Smooth muscle cell (in vitro differentiated cells): ENCODE measurements around the gene SENP3. TPM values are rescaled to one million over a fixed set of nuclear protein-coding genes. Genes with fewer than 3 reads are reported as not detected.

Experiments used
- DNase-seq: peaks from one replicate; lab custom pipeline; 2025; ENCODE audit not compliant: unreplicated experiment; lab: John Stamatoyannopoulos, UW
- H2AFZ ChIP-seq: fragments of 200-600 bp; sonication (generic); 2 replicates; pipeline ENCODE4 v1.6.0; 2016; ENCODE audit warnings: antibody characterized with exemption, low read depth, mild to moderate bottlenecking
- H3F3A ChIP-seq: fragments of 200-600 bp; sonication (generic); 2 replicates; pipeline ENCODE4 v1.6.0; 2017; ENCODE audit warnings: antibody characterized with exemption, low read depth
- H3K27ac ChIP-seq: fragments of 200-600 bp; sonication (generic); 2 replicates; pipeline ENCODE4 v1.5.1; 2016; ENCODE audit warnings: low read depth, mild to moderate bottlenecking
- H3K27me3 ChIP-seq: fragments of 200-600 bp; sonication (generic); 2 replicates; pipeline ENCODE4 v1.6.1; 2016; ENCODE audit warnings: low read depth, mild to moderate bottlenecking
- H3K36me3 ChIP-seq: fragments of 200-600 bp; sonication (generic); 2 replicates; pipeline ENCODE4 v1.5.1; 2016; ENCODE audit warnings: low read depth
- H3K4me1 ChIP-seq: fragments of 200-600 bp; sonication (generic); 2 replicates; pipeline ENCODE4 v1.5.1; 2016; ENCODE audit warnings: low read depth
- H3K4me2 ChIP-seq: fragments of 200-600 bp; sonication (generic); 2 replicates; pipeline ENCODE4 v1.6.0; 2016; ENCODE audit warnings: mild to moderate bottlenecking
- H3K4me3 ChIP-seq: fragments of 200-600 bp; sonication (generic); 2 replicates; pipeline ENCODE4 v1.5.1; 2016; ENCODE audit warnings: mild to moderate bottlenecking
- H3K79me2 ChIP-seq: fragments of 200-600 bp; sonication (generic); 2 replicates; pipeline ENCODE4 v1.6.0; 2016; ENCODE audit warnings: low read depth, mild to moderate bottlenecking
- H3K9ac ChIP-seq: fragments of 200-600 bp; sonication (generic); 2 replicates; pipeline ENCODE4 v1.6.0; 2016; ENCODE audit warnings: low read depth
- H3K9me3 ChIP-seq: fragments of 200-600 bp; sonication (generic); replicated peaks from 2 replicates; pipeline ENCODE4 v1.5.1; 2016; ENCODE audit warnings: low read depth
- H4K20me1 ChIP-seq: fragments of 200-600 bp; sonication (generic); 2 replicates; pipeline ENCODE4 v1.6.0; 2016; ENCODE audit warnings: low read depth
- CTCF ChIP-seq: fragments of 200-600 bp; sonication (generic); IDR thresholded peaks from 2 replicates; pipeline ENCODE4 v1.5.1; 2017; ENCODE audit warnings: borderline replicate concordance, mild to moderate bottlenecking, antibody characterized with exemption; ENCODE audit not compliant: insufficient read depth, poor library complexity, severe bottlenecking
- WGBS: methylation state at CpG from one replicate; pipeline ENCODE4 v1.1.7; 2016; ENCODE audit warnings: low lambda C conversion rate; 5-methylcytosine and 5-hydroxymethylcytosine counted together
- polyA plus RNA-seq: library from polyadenylated mRNA; unstranded; fragments of >200 nt; fragmentation: Nextera tagmentation; extraction: Ambion mirVana; gene quantifications from 2 replicates; pipeline ENCODE4 v1.2.1, GENCODE V29; 2016
- total RNA-seq: library from RNA; depleted of rRNA; stranded (reverse); fragments of >200 nt; gene quantifications from 2 replicates; pipeline ENCODE4 v1.2.3, GENCODE V29; 2014

The SENP3 gene
- total and polyA plus RNA-seq, 2 experiments from 2014 or later = 33.7 to 72.1 TPM

DNA sequence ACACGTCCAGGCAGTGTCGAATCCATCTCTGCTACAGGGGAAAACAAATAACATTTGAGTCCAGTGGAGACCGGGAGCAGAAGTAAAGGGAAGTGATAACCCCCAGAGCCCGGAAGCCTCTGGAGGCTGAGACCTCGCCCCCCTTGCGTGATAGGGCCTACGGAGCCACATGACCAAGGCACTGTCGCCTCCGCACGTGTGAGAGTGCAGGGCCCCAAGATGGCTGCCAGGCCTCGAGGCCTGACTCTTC lies 10.5 kb downstream of the SENP3 start:
- under 1% methylated on average over 11 of the region's 11 CpGs for WGBS
- Histone ChIP-seq H2AFZ (no peak overlapping the region), H3K9me3 (no peaks in the 10 kb centered on the region), H3K4me1 (peaks cover 16% of the 10 kb centered on the region), H3K27me3 (no peaks in the 10 kb centered on the region), H3K9ac (peak overlapping the region; percentile 30), H3K79me2 (peaks cover 62% of the 10 kb centered on the region), H3K36me3 (peaks cover 4% of the 10 kb centered on the region), H3K27ac (peak overlapping the region; percentile 69), H3K4me2 (peak overlapping the region; percentile 81), H3K4me3 (peak overlapping the region; percentile 45), H4K20me1 (peaks cover 46% of the 10 kb centered on the region), H3F3A (peaks cover 42% of the 10 kb centered on the region)
- TF ChIP-seq CTCF = no peak
- DNase-seq = no peak

- TF ChIP-seq CTCF = peak; percentile 21
- Histone ChIP-seq H3K4me3 (peak overlapping the region; percentile 93), H3F3A (peaks cover 46% of the 10 kb centered on the region), H3K27me3 (no peaks in the 10 kb centered on the region), H3K79me2 (peaks cover 63% of the 10 kb centered on the region), H3K27ac (peak overlapping the region; percentile 94), H3K4me1 (peaks cover 16% of the 10 kb centered on the region), H3K9me3 (no peaks in the 10 kb centered on the region), H3K9ac (peak overlapping the region; percentile 98), H2AFZ (no peak overlapping the region), H3K4me2 (peak overlapping the region; percentile 90), H3K36me3 (peaks cover 9% of the 10 kb centered on the region), H4K20me1 (peaks cover 51% of the 10 kb centered on the region)
- WGBS = under 1% methylated on average over 56 of the region's 73 CpGs
- DNase-seq = peak; percentile 96
These were observed 11.0 kb downstream of the SENP3 start for GRCh38 chr17:7572588-7573323.

GRCh38 chr17:7573324-7574080 lies 11.8 kb downstream of the SENP3 start:
- WGBS = 2% methylated on average over 35 of the region's 71 CpGs
- peaks cover 9% of the 10 kb centered on the region for H3K36me3 ChIP-seq

More at GRCh38 chr17:7573324-7574080, 11.8 kb downstream of the SENP3 start:
- Histone ChIP-seq H3K9ac (peak overlapping the region; percentile 98), H3K9me3 (no peaks in the 10 kb centered on the region), H3K79me2 (peaks cover 60% of the 10 kb centered on the region), H3F3A (peaks cover 54% of the 10 kb centered on the region), H3K27me3 (no peaks in the 10 kb centered on the region), H4K20me1 (peaks cover 58% of the 10 kb centered on the region), H2AFZ (no peak overlapping the region), H3K4me2 (peak overlapping the region; percentile 90), H3K27ac (peak overlapping the region; percentile 94), H3K4me3 (peak overlapping the region; percentile 93), H3K4me1 (peaks cover 16% of the 10 kb centered on the region)
- no peak for TF ChIP-seq CTCF
- DNase-seq = peak; percentile 77
